Panc1 (cell line): Measurements from ENCODE around the gene DNAJC18.

ENCODE experiments used
- CTCF ChIP-seq: fragments of 450-650 bp; IDR thresholded peaks from 2 replicates; pipeline ENCODE4 v1.5.1; 2017; ENCODE audit warnings: mild to moderate bottlenecking
- POLR2AphosphoS5 ChIP-seq: IDR thresholded peaks from 2 replicates; pipeline ENCODE4 v1.6.1; 2012; ENCODE audit warnings: mild to moderate bottlenecking, low read depth, low read length, moderate library complexity
- REST ChIP-seq, 2 experiments: IDR thresholded peaks; 2 replicates each; pipeline ENCODE4 v1.6.1; 2011 to 2012; ENCODE audit warnings: low read depth in 2 of 2, control low read depth in 1 of 2, low read length in 1 of 2, mild to moderate bottlenecking in 1 of 2, moderate library complexity in 1 of 2; ENCODE audit not compliant: insufficient read depth in 1 of 2
- SIN3A ChIP-seq: IDR thresholded peaks from 2 replicates; pipeline ENCODE4 v1.6.1; 2012; ENCODE audit warnings: low read depth, mild to moderate bottlenecking, low read length, moderate library complexity, borderline replicate concordance; ENCODE audit not compliant: insufficient read depth

GRCh38 chr5:139378101-139378825, 61.1 kb downstream of the DNAJC18 start:
- no peak for TF ChIP-seq CTCF
- TF ChIP-seq SIN3A, result no peak
- no peak for TF ChIP-seq POLR2AphosphoS5
- no peak for TF ChIP-seq REST (IDR thresholded peaks at IDR 0.05; ENCODE audit: insufficient read depth in 1 of 2, low read depth in 2 of 2, low read length in 1 of 2)
